Measurements from ENCODE around the gene HADHB.
"Not testable (repeated sequence)": the region's sequence is repeated elsewhere in the genome, so short reads cannot be mapped to it uniquely, and the experiment has no call there.

HADHB gene

DNA sequence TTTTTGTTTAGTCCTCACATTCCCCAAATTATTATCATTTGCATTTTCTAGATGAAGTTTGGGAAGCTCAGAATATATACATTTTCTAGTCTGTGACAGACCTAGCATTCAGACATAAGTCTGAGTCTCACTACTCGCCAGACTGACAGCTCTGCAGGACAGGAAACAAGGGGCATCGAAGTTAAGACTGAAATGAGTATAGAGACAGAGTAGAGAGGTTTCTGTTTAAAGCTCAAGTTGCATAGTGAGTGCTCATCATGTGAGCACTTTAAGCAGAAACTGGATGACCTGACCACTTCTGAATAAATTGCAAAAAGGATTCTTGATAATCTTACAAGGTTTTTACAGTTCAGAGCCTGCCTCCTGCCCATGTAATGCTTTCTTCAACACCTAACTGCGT, 1.1 kb downstream of the HADHB start:
- no peak for DNase-seq

- no peak for DNase-seq
Measured at GRCh38 chr2:26246818-26247217, 2.1 kb downstream of the HADHB start.

DNA sequence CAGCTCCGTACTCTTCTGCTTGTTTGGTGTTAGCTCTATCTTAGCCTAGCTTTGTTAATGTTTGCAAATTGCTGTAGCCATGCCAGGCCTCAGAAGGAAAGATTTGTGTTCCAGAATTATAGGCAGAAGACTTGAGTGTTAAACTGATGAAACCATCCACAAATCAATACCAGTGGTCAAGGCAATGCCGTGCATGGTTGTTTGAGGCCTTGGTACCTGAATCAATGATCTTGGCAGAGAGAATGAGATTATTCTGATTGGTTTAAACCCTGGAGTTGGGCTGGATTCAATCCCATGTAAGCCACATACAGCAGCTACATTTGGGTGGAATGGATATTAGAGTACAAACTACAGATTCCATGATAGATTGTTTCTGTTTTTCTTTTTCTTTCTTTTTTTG, 4.9 kb downstream of the HADHB start:
- no peak for DNase-seq

- DNase-seq: peak; percentile 74
Measured at GRCh38 chr2:26251893-26252292, 7.2 kb downstream of the HADHB start.

- DNase-seq: no peak
Measured at GRCh38 chr2:26255759-26256384, 11.1 kb downstream of the HADHB start.

DNA sequence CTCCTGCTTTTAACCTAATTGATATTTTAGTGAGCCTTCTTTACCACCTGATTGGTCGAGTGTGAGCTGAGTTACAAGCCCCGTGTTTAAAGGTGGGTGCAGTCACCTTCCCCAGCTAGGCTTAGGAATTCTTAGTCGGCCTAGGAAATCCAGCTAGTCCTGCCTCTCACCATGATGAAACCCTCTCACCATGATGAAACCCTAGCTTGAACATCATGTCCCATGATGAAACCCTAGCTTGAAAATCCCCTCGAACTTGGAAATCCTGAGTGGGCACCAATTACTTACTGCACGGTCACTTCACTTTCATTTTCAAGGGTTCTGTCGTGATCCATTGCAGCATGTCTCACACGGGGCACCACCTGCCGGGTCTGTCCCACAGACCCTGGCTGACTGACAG, 14.1 kb downstream of the HADHB start:
- not testable (repeated sequence) for DNase-seq

GRCh38 chr2:26268213-26268612, 23.5 kb downstream of the HADHB start:
- DNase-seq: no peak

GRCh38 chr2:26268670-26269385, 24.1 kb downstream of the HADHB start:
- DNase-seq: not testable (repeated sequence)

DNA sequence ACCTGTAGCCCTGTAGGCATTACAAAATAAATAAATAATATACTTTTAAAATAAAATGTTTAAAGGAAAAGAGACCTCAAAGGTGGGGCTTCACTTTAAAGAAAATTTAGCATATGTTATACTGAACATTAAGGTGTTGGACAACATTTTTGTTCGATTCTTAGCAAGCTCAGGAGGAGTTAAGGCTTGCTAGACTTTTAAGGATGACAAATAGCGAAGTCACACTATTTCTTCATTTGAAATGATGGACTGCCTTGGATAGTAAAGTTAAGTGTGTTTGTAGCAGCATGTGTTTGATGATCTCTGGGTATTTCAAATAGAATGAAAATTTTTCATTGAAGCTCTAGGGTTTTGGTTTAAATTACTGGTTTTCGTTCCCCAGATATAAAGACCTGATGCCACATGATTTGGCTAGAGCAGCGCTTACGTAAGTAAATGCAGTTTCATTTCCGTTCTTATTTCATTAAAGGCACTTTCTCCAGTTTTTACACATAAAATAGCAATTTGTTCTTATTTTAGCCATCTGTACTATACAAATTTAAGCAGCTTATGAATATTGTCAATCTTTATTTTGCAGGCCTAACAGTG, 24.9 kb downstream of the HADHB start:
- no peak for DNase-seq

GRCh38 chr2:26270373-26270772, 25.6 kb downstream of the HADHB start:
- no peak for DNase-seq

- DNase-seq: no peak
Measured at GRCh38 chr2:26273501-26273900, 28.8 kb downstream of the HADHB start.

DNA sequence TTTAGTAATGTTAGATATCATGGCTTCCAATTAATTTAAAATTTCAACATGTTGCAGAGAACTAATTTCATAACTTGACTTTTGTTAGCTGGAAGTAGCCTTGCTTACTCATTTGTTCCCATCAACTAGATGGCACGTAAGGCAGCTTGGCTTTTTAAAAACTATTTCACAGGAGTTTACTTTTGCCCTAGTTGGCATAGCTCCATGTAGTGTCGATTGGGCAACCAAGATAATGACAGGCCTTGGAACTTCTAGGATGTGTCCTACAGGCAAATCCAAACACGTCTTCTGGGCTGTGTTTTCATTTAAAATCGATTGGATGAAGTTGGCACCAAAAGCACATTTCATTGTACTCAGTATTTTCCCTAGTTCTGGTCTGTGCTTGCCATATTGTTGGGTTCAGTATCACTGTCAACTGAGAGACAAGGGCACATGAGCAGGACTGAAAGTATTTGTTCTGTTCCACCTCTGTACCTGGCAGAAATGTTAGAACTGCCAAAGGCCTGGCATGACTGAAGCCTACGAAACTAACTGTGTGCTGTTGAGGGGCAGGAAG, 29.4 kb downstream of the HADHB start:
- DNase-seq: no peak

GRCh38 chr2:26276484-26277227, 31.9 kb downstream of the HADHB start:
- DNase-seq: no peak

DNA sequence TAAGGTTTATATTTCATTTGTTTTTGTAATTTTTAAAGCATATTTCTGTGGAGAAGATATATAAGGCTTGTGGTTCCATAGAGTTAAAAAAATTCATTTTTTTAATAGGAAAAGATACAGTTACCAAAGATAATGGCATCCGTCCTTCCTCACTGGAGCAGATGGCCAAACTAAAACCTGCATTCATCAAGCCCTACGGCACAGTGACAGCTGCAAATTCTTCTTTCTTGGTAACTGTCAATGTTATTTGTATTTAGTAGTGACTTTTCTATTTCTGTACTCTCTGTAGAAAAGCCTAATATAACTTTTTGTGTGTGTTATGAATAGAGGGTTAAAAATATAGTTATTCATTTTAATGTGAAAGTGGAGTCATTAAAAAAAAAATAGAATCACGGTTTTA, 35.1 kb downstream of the HADHB start:
- no peak for DNase-seq

DNA sequence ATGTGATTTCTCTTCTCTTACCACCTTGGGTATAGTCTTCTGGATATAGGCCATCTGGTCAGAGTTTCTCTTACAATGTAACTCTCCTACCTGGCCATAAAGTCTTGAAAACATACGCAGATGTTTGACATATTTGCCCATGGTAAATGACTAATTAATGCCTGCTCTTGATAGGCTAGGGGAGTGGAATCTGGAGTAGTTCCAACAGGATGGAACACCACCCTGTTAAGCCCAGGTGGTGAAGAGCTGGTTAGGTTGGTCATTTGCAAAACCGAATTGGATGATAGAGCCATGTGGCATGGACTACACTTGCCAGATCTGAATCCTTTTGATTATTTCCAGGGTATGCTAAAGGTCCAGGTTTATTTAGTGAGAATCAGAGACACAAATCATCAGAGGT, 36.5 kb downstream of the HADHB start:
- no peak for DNase-seq

DNA sequence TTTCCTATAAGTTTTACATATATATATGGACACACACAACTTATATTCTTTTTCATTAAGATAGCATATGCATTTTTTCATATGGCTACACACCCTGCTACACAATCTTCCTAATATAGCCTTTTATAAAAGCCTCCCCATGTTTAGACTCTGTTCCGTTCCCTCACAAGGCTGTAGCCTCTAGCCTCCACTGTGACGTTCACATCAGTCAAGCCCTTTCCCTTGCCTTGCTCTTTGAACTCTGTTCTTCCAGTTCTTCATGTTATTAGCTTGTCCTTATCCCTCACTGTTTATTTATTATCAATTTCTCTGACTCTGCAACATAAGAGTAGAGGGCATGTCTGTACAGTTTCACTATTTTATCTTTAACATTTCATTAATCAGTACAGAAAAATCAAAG, 38.9 kb downstream of the HADHB start:
- no peak for DNase-seq

DNA sequence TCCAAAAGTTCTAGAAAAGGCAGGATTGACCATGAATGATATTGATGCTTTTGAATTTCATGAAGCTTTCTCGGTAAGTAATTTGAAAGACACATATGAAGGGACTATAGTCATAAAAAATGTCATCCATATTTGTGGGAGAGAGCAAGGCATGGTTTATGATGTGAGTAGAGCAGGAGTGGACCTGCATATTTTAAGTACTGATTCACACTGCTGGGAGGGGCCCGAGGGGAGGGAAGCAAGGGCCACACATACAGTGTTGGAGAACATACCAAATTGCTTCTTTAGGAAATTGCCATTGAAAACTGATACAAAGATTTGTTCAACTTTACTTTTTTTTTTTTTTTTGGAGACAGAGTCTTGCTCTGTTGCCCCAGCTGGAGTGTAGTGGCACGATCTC, 39.4 kb downstream of the HADHB start:
- no peak for DNase-seq

DNA sequence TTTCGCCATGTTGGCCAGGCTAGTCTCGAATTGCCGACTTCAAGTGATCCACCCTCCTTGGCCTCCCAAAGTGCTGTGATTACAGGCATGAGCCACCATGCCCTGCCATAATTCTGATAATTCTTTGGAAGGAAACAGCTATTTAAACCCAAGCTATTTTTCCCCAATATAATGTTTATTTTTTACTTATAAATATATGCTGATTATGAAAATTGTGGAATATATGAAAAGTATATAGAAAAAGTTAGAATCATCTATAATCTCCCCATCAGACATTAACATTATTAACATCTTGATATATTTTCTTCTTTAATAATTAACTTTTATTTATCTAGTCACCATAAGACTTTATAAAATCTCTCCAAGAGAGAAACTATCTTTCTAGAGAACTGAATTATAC, 41.2 kb downstream of the HADHB start:
- DNase-seq: no peak

DNA sequence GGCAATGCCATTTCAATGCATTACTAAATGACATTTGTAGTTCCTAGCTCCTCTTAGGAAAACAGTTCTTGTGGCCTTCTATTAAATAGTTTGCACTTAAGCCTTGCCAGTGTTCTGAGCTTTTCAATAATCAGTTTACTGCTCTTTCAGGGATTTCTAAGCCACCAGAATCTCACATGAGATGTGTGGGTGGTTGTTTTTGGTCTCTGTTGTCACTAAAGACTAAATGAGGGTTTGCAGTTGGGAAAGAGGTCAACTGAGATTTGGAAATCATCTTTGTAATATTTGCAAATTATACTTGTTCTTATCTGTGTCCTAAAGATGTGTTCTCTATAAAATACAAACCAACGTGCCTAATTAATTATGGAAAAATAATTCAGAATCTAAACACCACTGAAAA, 45.3 kb downstream of the HADHB start:
- DNase-seq: no peak

GRCh38 chr2:26292646-26293045, 47.9 kb downstream of the HADHB start:
- no peak for DNase-seq

DNA sequence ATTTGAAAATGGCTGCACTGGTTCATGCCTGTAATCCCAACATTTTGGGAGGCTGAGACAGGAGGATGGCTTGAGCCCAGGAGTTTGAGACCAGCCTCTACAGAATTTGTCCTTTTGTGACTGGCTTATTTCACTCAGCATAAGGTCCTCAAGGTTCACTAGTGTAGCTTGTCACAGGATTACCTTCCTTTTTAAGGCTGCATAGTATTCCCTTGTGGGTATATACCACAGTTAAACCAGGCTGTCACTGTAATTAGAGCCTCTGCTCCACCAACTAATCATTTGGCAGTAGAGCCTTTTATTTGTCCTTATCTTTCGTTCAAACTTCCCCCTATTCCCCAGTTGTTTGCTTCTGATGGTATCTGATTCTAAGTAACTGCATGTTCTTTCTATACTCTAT, 50.8 kb downstream of the HADHB start:
- no peak for DNase-seq

- DNase-seq: no peak
Measured at GRCh38 chr2:26297061-26297460, 52.3 kb downstream of the HADHB start.

DNA sequence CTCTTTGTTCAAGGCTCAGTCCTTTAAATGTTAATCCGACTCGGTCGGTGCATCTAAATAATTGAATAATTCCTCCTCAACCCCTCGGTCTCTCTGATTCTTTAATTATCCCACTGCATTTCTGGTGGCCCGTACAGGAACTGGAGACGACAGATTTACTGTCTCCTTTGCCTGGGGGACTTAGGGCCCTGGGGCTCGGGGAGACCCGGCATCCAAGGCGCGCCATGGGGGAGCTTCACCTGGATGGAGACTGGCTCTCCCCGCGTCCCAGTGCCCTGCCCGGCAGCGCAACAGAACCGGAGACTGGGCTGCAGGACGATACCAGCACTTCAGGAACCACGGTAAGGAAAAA, 53.5 kb downstream of the HADHB start:
- no peak for DNase-seq
